Naive B cell (primary cell): ENCODE data around the gene DSCAM. TPM values are rescaled to one million over a fixed set of nuclear protein-coding genes. Genes with fewer than 3 reads are reported as not detected.
A peak's percentile ranks its signal among the peaks of the same experiment; 100 is the strongest.

ENCODE experiments used
- ATAC-seq, 2 donors: fragments of 150-1000 bp; cut with Tn5 transposase; 2 replicates each; pipeline ENCODE4 v1.10.0; 2021; ENCODE audit warnings: low read depth in 2 of 2, mild to moderate bottlenecking in 2 of 2, moderate library complexity in 2 of 2
- DNase-seq: peaks from one replicate; pipeline ENCODE4 v3.0.0; 2022
- H3K27ac Mint-ChIP-seq, 6 donors: one replicate each; pipeline ENCODE4 v1.8.0; 2020 to 2022; ENCODE audit warnings: mild to moderate bottlenecking in 6 of 6, mixed read lengths in 6 of 6, moderate library complexity in 5 of 6, inconsistent platforms in 2 of 6
- H3K27me3 Mint-ChIP-seq, 3 donors: one replicate each; pipeline ENCODE4 v1.8.0; 2021 to 2022; ENCODE audit warnings: mixed read lengths in 3 of 3, mild to moderate bottlenecking in 1 of 3
- H3K36me3 Mint-ChIP-seq, 2 donors: one replicate each; pipeline ENCODE4 v1.8.0; 2020 to 2022; ENCODE audit warnings: mixed read lengths in 2 of 2, inconsistent platforms in 1 of 2, mild to moderate bottlenecking in 1 of 2
- H3K4me1 Mint-ChIP-seq, 3 donors: one replicate each; pipeline ENCODE4 v1.8.0; 2020 to 2022; ENCODE audit warnings: mixed read lengths in 3 of 3, inconsistent platforms in 1 of 3, mild to moderate bottlenecking in 1 of 3, moderate library complexity in 1 of 3
- H3K4me3 Mint-ChIP-seq, 8 donors: one replicate each; pipeline ENCODE4 v1.8.0; 2020 to 2022; ENCODE audit warnings: mild to moderate bottlenecking in 8 of 8, mixed read lengths in 8 of 8, moderate library complexity in 8 of 8, inconsistent platforms in 2 of 8
- H3K9me3 Mint-ChIP-seq, 7 donors: one replicate each; pipeline ENCODE4 v1.8.0; 2020 to 2022; ENCODE audit warnings: mixed read lengths in 7 of 7, mild to moderate bottlenecking in 5 of 7, inconsistent platforms in 2 of 7, moderate library complexity in 1 of 7
- polyA plus RNA-seq, 6 donors: library from polyadenylated mRNA; unstranded; fragments of 300-500 nt; fragmentation: Illumina TruSeq; gene quantifications; one replicate each; pipeline ENCODE4 v1.2.3, GENCODE V29; 2021; ENCODE audit warnings: low read depth in 6 of 6

Gene DSCAM
- polyA plus RNA-seq, 6 donors from 2014 or later = not detected

DNA sequence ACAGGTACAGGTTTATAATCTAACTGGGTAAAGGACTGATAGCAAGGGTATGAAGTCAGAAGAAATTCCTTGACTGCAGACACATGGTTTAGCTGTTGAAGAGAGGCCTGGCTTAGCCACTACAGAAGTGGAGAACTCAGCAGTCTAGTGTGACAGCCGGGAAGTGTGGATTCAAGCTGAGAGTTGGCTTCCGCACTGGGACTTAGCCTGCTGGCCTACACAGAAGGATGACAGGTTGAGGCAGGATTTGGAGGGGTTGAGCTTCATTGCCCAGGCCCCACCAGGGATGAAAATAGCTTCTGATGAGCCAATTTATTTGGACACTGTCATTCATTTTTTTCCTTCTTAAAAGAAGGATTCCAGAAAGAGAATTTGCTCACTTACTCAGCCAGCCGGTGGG, 695.3 kb downstream of the DSCAM start:
- Mint-ChIP-seq H3K36me3 (no peaks in the 10 kb centered on the region), H3K9me3 (peaks cover 0 to 4% (median 0%) of the 10 kb centered on the region in 7 donors), H3K4me3 (no peak overlapping the region), H3K4me1 (no peaks in the 10 kb centered on the region), H3K27ac (no peak overlapping the region), H3K27me3 (peaks cover 0 to 4% (median 4%) of the 10 kb centered on the region in 3 donors)
- DNase-seq (no peak), ATAC-seq (no peak)

DNA sequence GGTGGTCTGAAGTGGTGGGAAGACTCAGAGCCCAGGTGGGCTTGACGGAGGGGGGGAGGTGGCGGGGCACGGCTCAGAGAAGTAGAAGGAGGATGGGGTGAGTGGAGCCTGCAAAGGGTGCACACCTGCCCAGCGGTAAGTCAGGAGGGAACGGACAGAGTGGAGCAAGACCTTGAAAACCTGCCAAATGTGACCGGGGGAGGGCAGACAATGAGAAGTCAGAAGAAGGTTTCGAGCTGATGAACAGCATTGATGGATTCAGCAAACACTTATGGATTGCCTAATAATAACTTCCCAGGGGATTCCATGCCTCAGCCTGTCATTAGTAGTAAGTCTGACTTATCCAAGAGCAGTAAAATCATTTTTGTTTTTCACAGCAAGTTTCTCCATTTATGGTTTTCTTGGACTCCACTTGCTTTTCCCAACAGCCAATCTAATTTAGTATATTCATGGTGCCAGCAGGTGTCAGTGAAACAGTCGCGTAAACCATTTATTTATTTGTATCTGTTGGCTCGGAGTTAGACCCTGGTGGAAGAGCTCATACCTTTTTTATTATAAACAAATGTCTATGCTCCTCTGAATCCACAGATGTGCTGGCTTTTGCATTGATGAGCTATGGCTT, 700.6 kb downstream of the DSCAM start:
- no peaks in the 10 kb centered on the region for H3K36me3 Mint-ChIP-seq

DNA sequence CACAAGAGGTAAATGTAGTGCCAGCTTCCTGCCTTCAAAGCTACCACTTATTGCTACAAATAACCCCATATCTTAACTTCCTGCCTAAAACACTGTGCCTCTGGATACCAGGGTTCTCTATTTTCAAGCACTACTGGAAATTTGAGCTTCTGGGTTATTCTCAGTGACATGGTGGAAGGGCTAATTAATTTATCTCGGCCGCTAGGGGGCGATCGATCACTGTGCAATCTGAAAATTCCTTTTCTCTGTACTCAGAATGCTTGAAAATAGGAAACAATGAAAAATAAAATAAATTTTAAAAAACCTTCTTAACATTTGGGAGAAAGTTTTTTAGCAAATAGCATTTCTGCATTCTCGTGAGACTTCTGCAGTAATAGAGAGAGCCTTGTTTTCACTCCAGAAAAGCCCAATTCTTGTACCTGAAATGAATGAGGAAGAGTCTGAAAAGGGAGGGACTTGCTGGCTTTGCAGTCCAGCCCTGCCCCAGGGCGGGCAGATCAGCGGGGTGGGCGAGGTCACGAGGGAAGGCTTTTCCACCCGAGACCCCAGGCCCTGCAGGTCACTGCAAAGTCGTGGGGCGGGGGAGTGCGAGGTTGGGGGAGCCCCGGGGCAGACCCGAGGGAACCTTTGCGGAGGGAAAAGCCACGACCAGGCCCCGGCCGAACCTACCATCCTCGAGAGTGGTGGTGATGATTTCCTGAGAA, 703.0 kb downstream of the DSCAM start:
- no peaks in the 10 kb centered on the region for H3K9me3 Mint-ChIP-seq
- H3K36me3 Mint-ChIP-seq = no peaks in the 10 kb centered on the region
- no peak overlapping the region for H3K4me3 Mint-ChIP-seq
- peaks cover 0 to 4% (median 0%) of the 10 kb centered on the region in 3 donors for H3K4me1 Mint-ChIP-seq
- H3K27ac Mint-ChIP-seq = no peak overlapping the region
- no peak for ATAC-seq
- H3K27me3 Mint-ChIP-seq = no peaks in the 10 kb centered on the region
- DNase-seq = no peak

More for the DNA sequence above, 700.6 kb downstream of the DSCAM start:
- H3K27me3 Mint-ChIP-seq = no peaks in the 10 kb centered on the region
- no peak overlapping the region for H3K4me3 Mint-ChIP-seq
- H3K9me3 Mint-ChIP-seq = no peaks in the 10 kb centered on the region
- no peaks in the 10 kb centered on the region for H3K4me1 Mint-ChIP-seq
- no peak for DNase-seq
- ATAC-seq = no peak
- H3K27ac Mint-ChIP-seq = no peak overlapping the region

DNA sequence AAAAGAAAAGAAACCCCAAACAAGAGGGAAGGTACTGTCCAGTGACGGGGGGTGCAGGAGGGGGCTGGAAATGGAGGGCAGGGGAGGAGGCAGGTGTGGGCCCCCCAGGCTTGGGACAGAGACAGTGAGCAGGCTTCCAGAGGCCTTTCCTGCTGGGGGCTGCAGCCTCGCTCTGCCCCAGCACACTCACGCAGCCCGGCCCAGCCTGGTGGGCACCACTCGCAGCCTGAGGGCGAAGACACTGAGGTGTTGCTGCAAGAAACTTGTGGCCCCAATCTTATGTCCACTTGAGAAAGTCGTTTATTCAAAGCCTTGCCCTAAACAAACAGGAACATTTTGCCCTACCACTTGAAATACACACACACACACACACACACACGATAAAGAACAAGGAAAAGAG, 705.3 kb downstream of the DSCAM start:
- no peaks in the 10 kb centered on the region for H3K9me3 Mint-ChIP-seq
- H3K27ac Mint-ChIP-seq = no peak overlapping the region
- H3K36me3 Mint-ChIP-seq = no peaks in the 10 kb centered on the region
- H3K4me3 Mint-ChIP-seq = no peak overlapping the region
- peaks cover 0 to 4% (median 0%) of the 10 kb centered on the region in 3 donors for H3K4me1 Mint-ChIP-seq
- no peaks in the 10 kb centered on the region for H3K27me3 Mint-ChIP-seq
- DNase-seq (no peak), ATAC-seq (no peak)

DNA sequence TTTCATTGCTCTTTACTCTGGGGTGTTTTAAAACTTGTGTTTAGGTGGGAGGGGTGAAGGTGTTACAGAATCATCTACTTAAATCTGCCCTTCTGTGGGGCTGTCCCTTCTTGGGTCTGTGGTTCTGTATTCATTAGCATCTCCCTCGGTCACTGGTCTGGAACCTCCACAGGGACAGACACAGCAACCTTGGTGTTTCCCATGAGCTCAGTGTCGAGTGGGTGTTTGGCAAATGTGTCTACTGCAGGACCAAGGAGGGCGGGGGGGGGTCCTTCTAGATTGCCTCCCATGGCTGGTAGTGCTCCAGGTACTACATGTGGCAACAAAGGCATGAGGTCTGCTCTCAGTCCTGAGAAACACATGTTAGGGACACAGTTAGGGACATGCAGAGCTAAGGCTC, 706.3 kb downstream of the DSCAM start:
- Mint-ChIP-seq H3K4me3 (no peak overlapping the region), H3K27ac (no peak overlapping the region), H3K4me1 (peaks cover 0 to 4% (median 0%) of the 10 kb centered on the region in 3 donors), H3K27me3 (no peaks in the 10 kb centered on the region), H3K36me3 (no peaks in the 10 kb centered on the region), H3K9me3 (no peaks in the 10 kb centered on the region)
- DNase-seq (no peak), ATAC-seq (no peak)

DNA sequence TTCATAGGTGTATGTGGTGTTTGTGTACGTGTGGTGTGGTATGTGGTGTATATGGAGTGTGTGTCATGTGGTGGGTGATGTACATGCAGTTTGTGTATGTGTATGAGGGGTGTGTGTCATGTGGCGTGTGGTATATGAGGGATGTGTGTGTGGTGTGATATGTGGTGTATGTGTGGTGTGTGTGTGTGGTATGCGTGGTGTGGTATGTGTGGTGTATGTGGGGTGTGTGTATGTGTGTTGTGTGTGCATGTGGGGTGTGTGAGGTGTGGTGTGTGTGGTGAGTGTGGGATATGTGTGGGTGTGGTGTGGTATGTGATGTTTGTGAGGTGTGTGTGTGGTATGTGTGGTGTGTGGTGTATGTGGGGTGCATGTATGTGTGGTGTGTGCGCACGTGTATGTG, 707.3 kb downstream of the DSCAM start:
- ATAC-seq (no peak), DNase-seq (no peak)
- H3K4me1 Mint-ChIP-seq = peaks cover 0 to 4% (median 0%) of the 10 kb centered on the region in 3 donors
- H3K4me3 Mint-ChIP-seq = no peak overlapping the region
- no peaks in the 10 kb centered on the region for H3K9me3 Mint-ChIP-seq
- H3K27ac Mint-ChIP-seq = no peak overlapping the region
- H3K36me3 Mint-ChIP-seq = no peaks in the 10 kb centered on the region
- peaks cover 0 to 3% (median 0%) of the 10 kb centered on the region in 3 donors for H3K27me3 Mint-ChIP-seq

DNA sequence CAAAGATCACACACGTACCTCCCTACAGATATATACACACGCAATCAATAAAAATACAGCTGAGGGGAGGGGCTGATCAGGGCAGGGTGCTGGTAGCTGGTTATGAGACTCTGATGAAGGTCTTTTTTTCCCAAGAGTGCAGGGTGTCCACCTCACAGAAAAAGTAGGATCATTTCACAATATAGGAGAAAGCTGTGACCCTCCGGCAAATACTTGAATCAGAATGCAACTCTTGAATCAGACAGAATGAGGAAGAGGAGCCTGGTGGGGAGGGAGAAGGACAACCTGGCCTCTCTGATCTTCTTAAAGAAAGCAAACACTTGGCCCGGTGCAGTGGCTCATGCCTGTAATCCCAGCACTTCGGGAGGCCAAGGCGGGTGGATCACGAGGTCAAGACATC, 710.4 kb downstream of the DSCAM start:
- peaks cover 4 to 11% (median 6%) of the 10 kb centered on the region in 3 donors for H3K27me3 Mint-ChIP-seq
- no peak overlapping the region for H3K4me3 Mint-ChIP-seq
- H3K27ac Mint-ChIP-seq = no peak overlapping the region
- ATAC-seq (no peak), DNase-seq (no peak)
- H3K36me3 Mint-ChIP-seq = no peaks in the 10 kb centered on the region
- peaks cover 0 to 4% (median 0%) of the 10 kb centered on the region in 3 donors for H3K4me1 Mint-ChIP-seq
- peaks cover 0 to 6% (median 0%) of the 10 kb centered on the region in 7 donors for H3K9me3 Mint-ChIP-seq

DNA sequence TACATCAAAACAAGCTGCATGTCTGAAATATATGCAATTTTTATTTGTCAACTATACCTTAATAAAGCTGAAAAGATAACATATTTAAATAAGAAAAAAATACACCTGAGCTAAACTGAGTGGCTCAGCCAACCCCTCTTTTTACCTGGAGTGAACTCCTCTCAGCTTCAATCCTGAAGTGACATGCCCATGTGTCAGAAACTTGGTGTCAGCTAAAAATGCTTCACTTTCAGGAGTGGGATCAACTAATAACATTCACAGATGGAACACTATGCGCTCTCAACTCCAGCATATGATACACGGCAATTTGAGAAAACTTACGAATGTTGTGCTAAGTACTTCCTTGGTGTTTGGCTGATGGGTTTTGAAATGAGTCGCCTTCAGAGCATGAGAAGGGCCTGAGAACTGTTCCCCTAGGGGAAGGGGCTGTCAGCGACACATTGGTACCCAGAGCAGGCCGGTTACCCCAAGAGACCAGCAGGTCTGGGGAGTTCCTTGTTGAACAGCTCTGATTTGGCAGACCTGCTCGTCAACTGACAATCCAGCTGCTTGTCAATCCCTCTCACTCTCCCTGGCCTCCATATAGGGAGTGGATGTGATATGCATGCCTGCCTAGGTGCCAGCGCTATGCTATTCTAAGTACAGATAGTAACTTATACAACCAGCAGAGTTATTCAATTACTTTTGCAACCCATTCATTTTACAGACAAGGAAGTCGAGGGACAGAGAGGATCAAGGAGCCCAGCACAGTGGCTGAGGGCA, 712.0 kb downstream of the DSCAM start:
- Mint-ChIP-seq H3K27me3 (peaks cover 4 to 11% (median 6%) of the 10 kb centered on the region in 3 donors), H3K4me1 (no peaks in the 10 kb centered on the region), H3K9me3 (peaks cover 0 to 6% (median 0%) of the 10 kb centered on the region in 7 donors), H3K4me3 (no peak overlapping the region), H3K36me3 (no peaks in the 10 kb centered on the region), H3K27ac (peak overlapping the region in 1 of 6 donors; percentile 8)
- DNase-seq (no peak), ATAC-seq (no peak)

DNA sequence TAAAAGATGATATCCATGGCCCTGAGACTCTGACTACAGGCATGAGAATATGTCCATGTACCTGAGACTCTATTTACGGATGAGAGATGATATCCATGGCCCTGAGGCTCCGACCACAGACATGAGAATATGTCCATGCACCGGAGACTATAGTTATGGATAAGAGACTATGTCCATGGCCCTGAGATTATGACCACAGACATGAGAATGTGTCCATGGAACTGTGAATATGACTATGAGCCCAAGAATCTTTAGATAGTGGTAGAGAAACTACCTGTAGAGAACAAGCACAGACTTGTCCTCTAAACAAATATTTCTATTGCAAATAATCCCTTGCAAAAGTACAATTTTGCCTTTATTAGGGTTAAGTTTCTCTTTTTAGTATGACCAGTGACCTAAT, 716.5 kb downstream of the DSCAM start:
- H3K36me3 Mint-ChIP-seq = no peaks in the 10 kb centered on the region
- DNase-seq = no peak
- H3K27me3 Mint-ChIP-seq = peaks cover 14 to 16% (median 16%) of the 10 kb centered on the region in 3 donors
- no peak overlapping the region for H3K4me3 Mint-ChIP-seq
- no peak for ATAC-seq
- no peaks in the 10 kb centered on the region for H3K4me1 Mint-ChIP-seq
- H3K9me3 Mint-ChIP-seq = peaks cover 0 to 13% (median 3%) of the 10 kb centered on the region in 7 donors
- no peak overlapping the region for H3K27ac Mint-ChIP-seq

DNA sequence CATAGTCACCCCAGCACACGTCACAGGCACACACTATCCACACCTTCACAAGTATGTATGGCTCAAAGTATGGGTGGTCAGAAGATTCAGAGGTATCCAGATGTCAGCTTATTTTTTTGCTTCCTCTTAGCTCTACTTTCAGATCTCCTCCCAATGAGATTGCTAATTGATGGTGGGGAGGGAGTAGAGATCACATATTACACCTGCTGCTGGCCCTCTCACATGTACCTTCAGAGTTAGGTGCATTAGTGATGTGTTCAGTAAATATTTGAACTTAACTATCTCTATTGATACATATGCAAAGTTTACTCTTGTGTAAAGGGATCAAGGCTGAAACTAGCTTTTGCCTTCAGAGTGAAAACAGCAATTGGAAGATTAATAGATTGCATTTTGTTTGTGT, 717.1 kb downstream of the DSCAM start:
- no peak overlapping the region for H3K4me3 Mint-ChIP-seq
- H3K4me1 Mint-ChIP-seq = no peaks in the 10 kb centered on the region
- H3K36me3 Mint-ChIP-seq = no peaks in the 10 kb centered on the region
- H3K27me3 Mint-ChIP-seq = peaks cover 13 to 16% (median 14%) of the 10 kb centered on the region in 3 donors
- H3K9me3 Mint-ChIP-seq = peaks cover 0 to 13% (median 3%) of the 10 kb centered on the region in 7 donors
- no peak for ATAC-seq
- no peak overlapping the region for H3K27ac Mint-ChIP-seq
- DNase-seq = no peak

DNA sequence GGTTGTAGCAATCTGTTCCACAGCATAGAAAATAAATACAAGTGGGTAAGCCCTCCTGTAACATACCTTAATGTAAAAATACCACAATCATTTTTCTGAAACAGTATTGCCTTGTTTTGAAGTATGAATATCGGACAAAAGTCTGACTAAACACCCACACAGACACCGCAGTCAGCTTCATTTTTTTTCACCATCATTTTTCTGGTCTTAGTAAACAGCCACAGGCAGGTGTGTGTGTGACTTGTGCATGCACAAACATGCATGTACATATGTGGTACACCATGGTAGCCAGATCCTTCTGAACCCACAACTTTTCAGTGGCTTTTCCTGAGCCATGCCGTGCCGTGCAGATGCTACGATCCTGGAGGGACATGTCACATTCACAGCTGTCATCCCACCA, 718.1 kb downstream of the DSCAM start:
- ATAC-seq (no peak), DNase-seq (no peak)
- Mint-ChIP-seq H3K27me3 (peaks cover 9 to 16% (median 13%) of the 10 kb centered on the region in 3 donors), H3K9me3 (peaks cover 0 to 13% (median 3%) of the 10 kb centered on the region in 7 donors), H3K4me1 (no peaks in the 10 kb centered on the region), H3K36me3 (no peaks in the 10 kb centered on the region), H3K27ac (no peak overlapping the region), H3K4me3 (no peak overlapping the region)

DNA sequence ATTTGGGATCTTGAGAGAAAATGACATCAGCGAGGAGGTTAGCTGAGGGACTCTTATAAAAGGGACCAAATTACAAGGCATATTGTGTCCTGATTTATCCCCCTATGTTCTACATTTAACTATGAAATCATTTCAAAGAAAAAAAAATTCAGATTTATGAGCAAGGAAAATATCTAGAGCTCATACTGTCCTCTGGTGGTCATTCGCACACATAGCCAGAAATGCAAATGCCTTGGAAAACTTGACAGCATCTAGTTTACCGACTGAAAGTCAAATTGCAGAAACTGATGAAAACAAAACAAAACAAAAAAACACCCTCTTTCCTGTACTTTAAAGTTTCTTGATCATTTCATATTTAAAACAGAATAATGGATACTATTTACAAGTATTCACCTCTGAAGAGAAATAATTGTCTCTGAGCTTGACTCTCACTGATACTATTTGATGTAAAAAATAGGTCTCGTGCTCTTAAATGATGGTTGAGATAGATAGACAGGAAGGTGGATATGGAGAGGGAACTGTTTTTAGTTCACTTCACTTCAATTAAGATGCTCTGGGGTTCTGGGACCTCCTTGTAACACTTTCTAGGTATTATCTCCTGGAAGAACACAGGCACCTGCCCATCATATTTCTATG, 725.9 kb downstream of the DSCAM start:
- no peak for ATAC-seq
- H3K4me1 Mint-ChIP-seq = no peaks in the 10 kb centered on the region
- H3K36me3 Mint-ChIP-seq = no peaks in the 10 kb centered on the region
- H3K4me3 Mint-ChIP-seq = no peak overlapping the region
- peaks cover 0 to 4% (median 0%) of the 10 kb centered on the region in 3 donors for H3K27me3 Mint-ChIP-seq
- peaks cover 0 to 8% (median 2%) of the 10 kb centered on the region in 7 donors for H3K9me3 Mint-ChIP-seq
- H3K27ac Mint-ChIP-seq = no peak overlapping the region
- DNase-seq = no peak

DNA sequence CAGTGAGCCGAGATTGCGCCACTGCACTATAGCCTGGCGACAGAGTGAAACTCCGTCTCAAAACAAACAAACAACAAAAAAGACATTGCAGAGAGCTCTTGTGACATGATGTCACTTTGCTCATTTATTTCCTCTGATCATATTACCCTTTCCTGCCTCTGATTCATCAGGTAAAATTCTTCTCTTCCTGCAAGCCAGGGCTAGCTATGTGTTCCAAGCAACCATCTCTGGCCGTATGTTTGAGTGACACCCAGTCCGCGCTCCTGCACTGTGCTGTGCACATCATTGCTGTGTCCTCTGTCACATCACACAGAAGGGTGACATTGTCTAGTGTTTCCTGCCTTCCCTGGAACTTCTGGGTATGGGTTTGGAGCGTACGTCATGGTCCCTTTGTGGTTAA, 728.4 kb downstream of the DSCAM start:
- H3K36me3 Mint-ChIP-seq = no peaks in the 10 kb centered on the region
- no peaks in the 10 kb centered on the region for H3K4me1 Mint-ChIP-seq
- ATAC-seq = no peak
- H3K27me3 Mint-ChIP-seq = peaks cover 0 to 4% (median 0%) of the 10 kb centered on the region in 3 donors
- H3K4me3 Mint-ChIP-seq = no peak overlapping the region
- H3K9me3 Mint-ChIP-seq = peaks cover 2 to 15% (median 5%) of the 10 kb centered on the region in 7 donors
- DNase-seq = no peak
- no peak overlapping the region for H3K27ac Mint-ChIP-seq
